GM21723 (cell line): ENCODE data around the gene TNFRSF1A.
"Not testable (repeated sequence)": the region's sequence is repeated elsewhere in the genome, so short reads cannot be mapped to it uniquely, and the experiment has no call there.

Experiments used
- ATAC-seq: cut with Tn5 transposase; IDR thresholded peaks from one replicate; pipeline ENCODE4 v1.9.1; 2021; ENCODE audit warnings: mild to moderate bottlenecking, moderate library complexity; ENCODE audit not compliant: unreplicated experiment

TNFRSF1A gene

GRCh38 chr12:6358881-6359280, 17.0 kb upstream of the TNFRSF1A start:
- ATAC-seq: no peak

GRCh38 chr12:6356374-6356820, 14.5 kb upstream of the TNFRSF1A start:
- ATAC-seq: no peak

GRCh38 chr12:6355491-6356373, 13.9 kb upstream of the TNFRSF1A start:
- ATAC-seq: no peak

DNA sequence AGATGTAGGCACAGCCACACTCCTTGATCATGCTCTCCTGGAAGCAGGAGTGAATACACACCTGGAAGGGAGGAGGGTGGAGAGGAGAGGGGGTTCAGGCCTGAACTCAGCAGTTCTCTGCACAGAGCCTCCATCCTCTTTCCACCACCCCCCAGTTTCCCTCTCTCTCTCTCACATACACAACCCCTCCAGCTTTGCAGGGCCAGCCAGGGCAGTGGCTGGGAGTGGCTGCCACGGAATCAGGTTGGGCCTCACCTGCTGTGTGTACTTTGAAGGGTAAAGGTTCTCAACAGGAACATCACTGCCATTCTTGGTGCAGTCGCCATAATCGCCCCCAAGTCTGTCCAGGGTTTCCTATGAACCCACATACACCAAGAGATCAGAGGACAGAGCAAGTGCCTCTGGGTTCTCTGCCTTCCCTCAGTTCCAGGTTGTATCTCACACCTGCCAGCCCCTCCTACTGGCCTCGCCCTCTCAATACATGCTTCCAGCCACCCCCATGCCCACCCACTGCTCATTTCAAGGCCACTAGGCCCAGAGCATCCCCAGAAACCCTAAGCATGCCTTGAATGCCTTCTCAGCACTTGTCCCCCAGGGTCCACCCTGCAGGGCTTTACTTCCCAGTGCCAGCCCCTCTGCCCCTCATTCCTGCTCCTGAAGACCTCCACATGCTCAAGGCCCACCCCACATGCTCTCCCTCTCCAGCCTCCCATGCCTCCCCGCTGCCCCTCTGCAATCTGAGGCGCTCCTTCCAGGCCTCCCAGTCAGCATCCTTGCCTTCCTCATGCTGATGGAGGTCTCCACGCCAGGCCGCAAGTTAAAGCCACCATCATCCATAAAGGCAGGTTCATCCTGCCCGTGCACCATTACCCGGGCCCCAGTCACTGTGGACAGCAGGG, 12.9 kb upstream of the TNFRSF1A start:
- ATAC-seq: no peak

- no peak for ATAC-seq
Measured at GRCh38 chr12:6352193-6353173, 10.6 kb upstream of the TNFRSF1A start.

GRCh38 chr12:6351622-6352021, 9.7 kb upstream of the TNFRSF1A start:
- no peak for ATAC-seq

DNA sequence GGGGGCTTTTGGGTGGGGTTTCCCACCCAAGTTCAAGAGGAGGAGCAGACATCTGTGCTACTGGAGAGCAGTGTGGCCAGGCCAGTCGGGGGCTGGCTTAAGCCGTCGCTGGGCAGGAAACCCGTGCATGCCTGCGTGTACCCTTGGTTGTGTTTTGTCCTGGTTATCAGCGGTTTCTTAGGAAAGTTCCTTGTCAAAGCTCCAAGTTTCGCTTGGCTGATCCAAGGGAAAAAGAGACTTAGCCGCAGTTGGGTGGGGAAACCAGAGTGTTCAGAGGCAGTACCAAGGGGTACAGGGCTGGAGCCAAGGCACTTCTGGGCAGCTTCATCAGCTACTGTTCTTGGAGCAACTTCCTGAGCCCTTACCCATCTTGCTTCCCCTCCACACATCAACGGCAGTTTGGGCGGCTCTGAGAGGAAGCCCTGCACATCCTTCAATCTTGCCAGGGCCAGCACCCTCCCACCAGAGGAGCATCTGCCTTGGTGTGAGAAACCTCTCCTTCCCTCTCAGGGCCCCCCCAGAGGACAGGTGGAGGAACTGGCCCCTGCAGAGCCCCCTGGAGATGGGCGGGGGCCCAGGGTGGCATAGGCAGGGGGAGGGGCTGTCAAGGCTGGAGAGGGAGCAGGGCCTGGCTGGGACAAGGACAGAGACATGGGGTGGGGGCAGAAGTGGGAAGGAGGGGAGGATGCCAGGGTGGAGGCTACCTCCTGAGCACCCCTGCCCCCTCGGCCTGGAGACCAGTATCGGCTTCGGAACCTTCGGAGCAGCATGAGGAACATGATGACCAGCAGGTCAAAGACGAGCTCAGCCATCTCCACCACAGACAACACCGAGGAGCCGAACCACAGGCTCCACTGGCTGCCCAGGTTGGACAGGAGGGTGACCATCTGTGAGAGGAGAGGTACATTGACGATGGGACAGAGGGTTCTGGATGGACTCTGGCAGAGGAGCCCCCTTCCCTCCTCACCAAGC, 5.8 kb upstream of the TNFRSF1A start:
- no peak for ATAC-seq

GRCh38 chr12:6346942-6347341, 5.1 kb upstream of the TNFRSF1A start:
- no peak for ATAC-seq

- no peak for ATAC-seq
Measured at GRCh38 chr12:6346235-6346832, 4.5 kb upstream of the TNFRSF1A start.

DNA sequence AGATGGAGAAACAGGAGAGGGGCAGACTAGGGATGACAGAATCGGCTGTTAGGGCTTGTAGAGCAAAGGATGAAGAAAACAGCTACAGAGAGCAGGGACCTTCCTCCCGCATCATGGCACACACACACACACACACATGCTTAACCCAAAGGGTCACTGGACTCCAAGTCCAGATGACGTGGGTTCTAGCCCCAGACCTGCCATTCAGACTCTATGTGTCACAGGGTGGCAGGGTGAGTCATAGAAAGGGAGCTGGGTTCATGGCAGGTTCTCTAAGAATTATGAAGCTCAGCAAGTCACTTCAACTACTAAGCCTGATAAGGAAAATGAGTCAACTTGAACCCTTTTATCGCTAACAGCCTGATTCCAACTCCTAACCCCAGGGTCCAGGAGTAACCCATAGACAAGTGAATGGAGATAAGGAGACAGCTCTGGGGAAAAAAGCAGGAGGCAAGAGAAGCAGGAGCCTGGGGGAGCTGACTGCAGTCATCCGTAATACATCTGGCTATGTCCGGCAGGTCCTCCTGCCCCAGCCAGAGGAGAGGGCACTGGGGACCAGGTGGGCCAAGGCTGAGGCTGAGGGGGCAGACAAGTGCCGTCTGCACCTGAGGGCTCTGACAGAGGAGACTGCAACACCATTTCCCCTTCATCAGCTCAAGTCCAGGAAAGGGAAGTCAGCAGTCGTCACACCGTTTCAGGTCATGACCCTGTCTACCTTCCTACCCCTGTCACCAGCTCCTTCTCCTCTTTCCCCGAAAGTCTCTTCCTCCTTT, 3.6 kb upstream of the TNFRSF1A start:
- ATAC-seq: no peak

- ATAC-seq: not testable (repeated sequence)
Measured at GRCh38 chr12:6344101-6344660, 2.3 kb upstream of the TNFRSF1A start.

DNA sequence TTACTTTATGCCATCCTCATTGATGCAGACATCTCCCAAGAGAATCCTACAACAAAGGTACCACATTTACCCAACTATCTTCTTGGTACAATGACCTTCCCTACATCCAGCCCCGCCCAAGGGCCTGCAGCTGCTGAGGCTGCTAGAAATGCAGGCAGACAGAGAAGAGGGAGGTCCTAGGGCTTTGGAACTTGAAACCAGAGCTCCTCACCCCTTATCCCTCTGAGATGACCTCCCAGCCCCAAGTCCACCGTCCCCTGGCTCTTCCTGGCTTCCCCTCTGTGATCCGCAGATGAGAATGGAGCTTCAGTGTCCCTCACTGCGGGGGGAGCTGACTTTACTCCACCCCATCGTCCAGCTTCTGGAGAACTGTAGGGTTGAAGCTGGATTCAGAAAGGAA, 1.6 kb upstream of the TNFRSF1A start:
- no peak for ATAC-seq

GRCh38 chr12:6342140-6342889, 439 bp upstream of the TNFRSF1A start:
- ATAC-seq: no peak

DNA sequence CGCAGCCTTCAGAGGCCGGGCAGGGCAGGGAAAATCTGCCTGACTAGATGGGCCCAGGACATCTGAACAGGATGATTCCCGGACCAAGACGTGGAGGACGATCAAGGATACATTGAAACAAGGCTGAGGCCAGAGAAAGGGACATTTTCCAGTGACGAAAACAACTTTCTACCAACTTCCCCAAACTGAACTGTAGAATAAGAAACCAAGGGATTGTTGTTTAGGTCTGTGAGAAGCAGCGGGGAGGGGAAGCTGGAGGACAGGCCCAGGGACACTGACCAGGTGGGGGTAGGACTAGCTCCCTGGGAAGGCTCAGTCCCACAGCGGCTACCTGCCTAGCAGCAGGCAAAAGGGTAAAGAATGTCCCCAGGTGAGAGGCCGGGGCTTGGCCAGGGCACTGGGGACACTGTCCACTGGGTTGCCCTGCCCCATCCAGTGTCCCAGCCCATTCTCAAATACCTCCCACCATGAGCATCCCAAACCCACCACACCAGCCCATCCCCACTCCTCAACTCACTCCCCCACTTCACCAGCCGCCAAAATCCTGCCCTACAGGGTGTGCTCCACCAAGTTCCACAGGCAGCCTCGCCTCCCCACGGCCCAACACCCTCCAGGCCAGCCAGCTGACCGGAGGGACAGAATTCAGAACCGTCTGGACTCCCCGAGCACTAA, 995 bp downstream of the TNFRSF1A start:
- ATAC-seq: no peak

- ATAC-seq: no peak
Measured at GRCh38 chr12:6340032-6340638, 1.7 kb downstream of the TNFRSF1A start.

GRCh38 chr12:6338955-6339354, 2.9 kb downstream of the TNFRSF1A start:
- no peak for ATAC-seq
